Brain microvascular endothelial cell (primary cell): Measurements from ENCODE around the gene ZNF664.

ENCODE experiments used
- DNase-seq: peaks from one replicate; pipeline ENCODE4 v3.0.0-alpha.2; 2020
- H3K27ac ChIP-seq: fragments of 250-450 bp; sonication (Bioruptor Pico); 2 replicates; pipeline ENCODE4 v1.5.1; 2020; ENCODE audit warnings: mild to moderate bottlenecking, moderate library complexity
- H3K27me3 ChIP-seq: fragments of 250-450 bp; sonication (Bioruptor Pico); replicated peaks from 2 replicates; pipeline ENCODE4 v1.5.1; 2020; ENCODE audit warnings: mild to moderate bottlenecking
- H3K36me3 ChIP-seq: fragments of 250-450 bp; sonication (Bioruptor Pico); replicated peaks from 2 replicates; pipeline ENCODE4 v1.5.1; 2020; ENCODE audit warnings: mild to moderate bottlenecking
- H3K4me3 ChIP-seq: 2 replicates; pipeline ENCODE4 v1.5.1; 2011; ENCODE audit warnings: low read depth, mild to moderate bottlenecking, control low read depth, low read length, moderate library complexity
- CTCF ChIP-seq: IDR thresholded peaks from 2 replicates; pipeline ENCODE4 v1.5.1; 2011; ENCODE audit warnings: low read depth, mild to moderate bottlenecking, moderate library complexity, low read length, control low read depth, inconsistent platforms; ENCODE audit errors: missing control alignments
- in situ Hi-C: cut with HindIII; loops from 2 replicates; pipeline ENCODE4 v1.10.0; 2017; ENCODE audit warnings: low sequenced_read_pairs, low pct_ligation_motif_present

The ZNF664 gene

GRCh38 chr12:123992118-123992825 lies 19.3 kb downstream of the ZNF664 start:
- TF ChIP-seq CTCF, result no peak
- Histone ChIP-seq H3K27ac (no peak overlapping the region), H3K4me3 (no peak overlapping the region), H3K36me3 (no peaks in the 10 kb centered on the region), H3K27me3 (no peaks in the 10 kb centered on the region)
- in situ Hi-C loops, result no loop called here
- DNase-seq, result no peak

GRCh38 chr12:123995023-123995748 lies 22.2 kb downstream of the ZNF664 start:
- DNase-seq, result peak; percentile 46
- in situ Hi-C loops, result no loop called here
- Histone ChIP-seq H3K36me3 (no peaks in the 10 kb centered on the region), H3K27ac (no peak overlapping the region), H3K4me3 (no peak overlapping the region), H3K27me3 (no peaks in the 10 kb centered on the region)
- TF ChIP-seq CTCF, result no peak

GRCh38 chr12:123996581-123996980 lies 23.6 kb downstream of the ZNF664 start:
- no peak overlapping the region for H3K27ac ChIP-seq
- H3K36me3 ChIP-seq, result peaks cover 2% of the 10 kb centered on the region
- in situ Hi-C loops, result no loop called here
- H3K4me3 ChIP-seq, result no peak overlapping the region
- no peak for TF ChIP-seq CTCF
- H3K27me3 ChIP-seq, result no peaks in the 10 kb centered on the region
- no peak for DNase-seq

- in situ Hi-C loops, result no loop called here
Observed at GRCh38 chr12:123997033-123997822, 24.2 kb downstream of the ZNF664 start.

GRCh38 chr12:123997908-123998307 lies 24.9 kb downstream of the ZNF664 start:
- Histone ChIP-seq H3K27ac (no peak overlapping the region), H3K36me3 (peaks cover 2% of the 10 kb centered on the region), H3K4me3 (no peak overlapping the region), H3K27me3 (no peaks in the 10 kb centered on the region)
- TF ChIP-seq CTCF, result no peak
- in situ Hi-C loops, result no loop called here
- no peak for DNase-seq

More at GRCh38 chr12:123997033-123997822, 24.2 kb downstream of the ZNF664 start:
- Histone ChIP-seq H3K27me3 (no peaks in the 10 kb centered on the region), H3K27ac (no peak overlapping the region), H3K4me3 (no peak overlapping the region), H3K36me3 (peaks cover 2% of the 10 kb centered on the region)
- no peak for DNase-seq
- no peak for TF ChIP-seq CTCF
